Thymus (tissue), 14 donors: ENCODE results near the gene APP. TPM values are rescaled to one million over a fixed set of nuclear protein-coding genes. Genes with fewer than 3 reads are reported as not detected.
A peak's percentile ranks its signal among the peaks of the same experiment; 100 is the strongest.

Source experiments
- DNase-seq, 9 donors: peaks; one replicate each; pipeline ENCODE4 v3.0.0-alpha.2; 2013; ENCODE audit warnings: low spot score in 9 of 9, low read depth in 6 of 9, missing footprints in 1 of 9
- H3K27ac ChIP-seq, 2 donors: one replicate each; pipeline ENCODE4 v1.5.1; 2013; ENCODE audit warnings: control low read depth in 1 of 2, low read depth in 1 of 2, low read length in 1 of 2, mild to moderate bottlenecking in 1 of 2, moderate library complexity in 1 of 2
- H3K27me3 ChIP-seq, 2 donors: one replicate each; pipeline ENCODE4 v1.5.1; 2013; ENCODE audit warnings: low read length in 1 of 2; ENCODE audit not compliant: control insufficient read depth in 2 of 2, insufficient read depth in 1 of 2
- H3K36me3 ChIP-seq, 2 donors: one replicate each; pipeline ENCODE4 v1.5.1; 2013; ENCODE audit warnings: low read length in 1 of 2, mild to moderate bottlenecking in 1 of 2, moderate library complexity in 1 of 2; ENCODE audit not compliant: control insufficient read depth in 2 of 2, insufficient read depth in 2 of 2
- H3K4me1 ChIP-seq, 2 donors: one replicate each; pipeline ENCODE4 v1.5.1; 2013; ENCODE audit warnings: low read length in 2 of 2; ENCODE audit not compliant: control insufficient read depth in 2 of 2, insufficient read depth in 2 of 2
- H3K4me3 ChIP-seq, 2 donors: one replicate each; pipeline ENCODE4 v1.5.1; 2013; ENCODE audit warnings: low read length in 2 of 2, control low read depth in 1 of 2, mild to moderate bottlenecking in 1 of 2
- H3K9me3 ChIP-seq, 2 donors: one replicate each; pipeline ENCODE4 v1.5.1; 2013; ENCODE audit warnings: low read length in 1 of 2, mild to moderate bottlenecking in 1 of 2; ENCODE audit not compliant: control insufficient read depth in 2 of 2, insufficient read depth in 1 of 2
- WGBS: extraction: QIAGEN DNeasy Blood & Tissue Kit; methylation state at CpG from one replicate; pipeline ENCODE4 v1.1.7; 2013; 5-methylcytosine and 5-hydroxymethylcytosine counted together
- long read RNA-seq, 10 donors: transcript quantifications; one replicate each; lab custom pipeline, GENCODE V29; 2026
- polyA plus RNA-seq: library from polyadenylated mRNA; stranded (reverse); fragments of 200-250 nt; gene quantifications from one replicate; pipeline ENCODE4 v1.2.3, GENCODE V29; 2013
- total RNA-seq: library from RNA; stranded (reverse); fragments of 120-200 nt; gene quantifications from one replicate; pipeline ENCODE4 v1.2.4, GENCODE V29; 2013
- donor health status: healthy.

Gene APP
- 110 TPM for total RNA-seq
- 152 TPM for polyA plus RNA-seq
- long read RNA-seq, donor 1, partial matches to known transcripts: 0 of 4 reads
- long read RNA-seq, donor 1, other reads (novel, unspliced or antisense): 0 of 4 reads
- long read RNA-seq, donor 2, transcript APP-201 (18 exons, 3,467 nt): minor isoform, 31 of 90 reads
- long read RNA-seq, donor 2, transcript APP-204 (17 exons, 3,543 nt): major isoform, 38 of 90 reads
- long read RNA-seq, donor 2, partial matches to known transcripts: 18 of 90 reads
- long read RNA-seq, donor 2, other reads (novel, unspliced or antisense): 0 of 90 reads
- long read RNA-seq, donor 3, transcript APP-201 (18 exons, 3,467 nt): major isoform, 21 of 42 reads
- long read RNA-seq, donor 3, transcript APP-204 (17 exons, 3,543 nt): minor isoform, 18 of 42 reads
- long read RNA-seq, donor 3, partial matches to known transcripts: 0 of 42 reads
- long read RNA-seq, donor 3, other reads (novel, unspliced or antisense): 0 of 42 reads
- long read RNA-seq, donor 4, transcript APP-201 (18 exons, 3,467 nt): major isoform, 13 of 27 reads
- long read RNA-seq, donor 4, transcript APP-204 (17 exons, 3,543 nt): minor isoform, 12 of 27 reads
- long read RNA-seq, donor 4, partial matches to known transcripts: 0 of 27 reads
- long read RNA-seq, donor 4, other reads (novel, unspliced or antisense): 0 of 27 reads
- long read RNA-seq, donor 5, transcript APP-204 (17 exons, 3,543 nt): major isoform, 40 of 105 reads
- long read RNA-seq, donor 5, transcript APP-202 (16 exons, 3,355 nt): minor isoform, 5 of 105 reads
- long read RNA-seq, donor 5, transcript APP-201 (18 exons, 3,467 nt): minor isoform, 33 of 105 reads
- long read RNA-seq, donor 5, partial matches to known transcripts: 22 of 105 reads
- long read RNA-seq, donor 5, other reads (novel, unspliced or antisense): 0 of 105 reads
- long read RNA-seq, donor 6, transcript APP-201 (18 exons, 3,467 nt): minor isoform, 11 of 27 reads
- long read RNA-seq, donor 6, transcript APP-204 (17 exons, 3,543 nt): major isoform, 14 of 27 reads
- long read RNA-seq, donor 6, partial matches to known transcripts: 0 of 27 reads
- long read RNA-seq, donor 6, other reads (novel, unspliced or antisense): 0 of 27 reads
- long read RNA-seq, donor 7, transcript APP-201 (18 exons, 3,467 nt): minor isoform, 6 of 24 reads
- long read RNA-seq, donor 7, transcript APP-204 (17 exons, 3,543 nt): major isoform, 10 of 24 reads
- long read RNA-seq, donor 7, partial matches to known transcripts: 6 of 24 reads
- long read RNA-seq, donor 7, other reads (novel, unspliced or antisense): 0 of 24 reads
- long read RNA-seq, donor 8, transcript APP-201 (18 exons, 3,467 nt): minor isoform, 6 of 23 reads
- long read RNA-seq, donor 8, transcript APP-204 (17 exons, 3,543 nt): major isoform, 13 of 23 reads
- long read RNA-seq, donor 8, partial matches to known transcripts: 0 of 23 reads
- long read RNA-seq, donor 8, other reads (novel, unspliced or antisense): 0 of 23 reads
- long read RNA-seq, donor 9, transcript APP-201 (18 exons, 3,467 nt): minor isoform, 5 of 15 reads
- long read RNA-seq, donor 9, transcript APP-204 (17 exons, 3,543 nt): major isoform, 9 of 15 reads
- long read RNA-seq, donor 9, partial matches to known transcripts: 0 of 15 reads
- long read RNA-seq, donor 9, other reads (novel, unspliced or antisense): 0 of 15 reads
- long read RNA-seq, donor 10, transcript APP-201 (18 exons, 3,467 nt): minor isoform, 10 of 35 reads
- long read RNA-seq, donor 10, transcript APP-204 (17 exons, 3,543 nt): major isoform, 17 of 35 reads
- long read RNA-seq, donor 10, partial matches to known transcripts: 5 of 35 reads
- long read RNA-seq, donor 10, other reads (novel, unspliced or antisense): 0 of 35 reads

GRCh38 chr21:26170471-26171257, at the start of gene APP:
APP (minus strand) TSS chr21:26170770; CDS start chr21:26170620, 150 bp downstream.
- Histone ChIP-seq H3K36me3 (no peaks in the 10 kb centered on the region), H3K27ac (peak within 1 kb of the TSS; percentile 82 to 88), H3K9me3 (no peaks in the 10 kb centered on the region), H3K4me1 (peaks cover 4 to 11% of the 10 kb centered on the region in 2 donors), H3K27me3 (peaks cover 2 to 7% of the 10 kb centered on the region in 2 donors), H3K4me3 (peak within 1 kb of the TSS; percentile 81 to 92)
- under 1% methylated on average over 88 of the region's 88 CpGs for WGBS
- peak; percentile 46 to 93 (median 85) for DNase-seq

GRCh38 chr21:26212220-26212619, 41.6 kb upstream of the APP start:
- Histone ChIP-seq H3K9me3 (no peaks in the 10 kb centered on the region), H3K4me1 (no peaks in the 10 kb centered on the region), H3K36me3 (no peaks in the 10 kb centered on the region), H3K27ac (no peak overlapping the region), H3K27me3 (no peaks in the 10 kb centered on the region), H3K4me3 (no peak overlapping the region)
- 90% methylated on average over 9 of the region's 9 CpGs for whole genome bisulfite sequencing
- no peak for DNase-seq

- no peak overlapping the region for H3K4me3 ChIP-seq
- no peak for DNase-seq
- no peaks in the 10 kb centered on the region for H3K4me1 ChIP-seq
- H3K27me3 ChIP-seq: no peaks in the 10 kb centered on the region
- no peaks in the 10 kb centered on the region for H3K9me3 ChIP-seq
- no peaks in the 10 kb centered on the region for H3K36me3 ChIP-seq
- WGBS: 94% methylated on average over 3 of the region's 3 CpGs
- H3K27ac ChIP-seq: no peak overlapping the region
These were observed 40.0 kb upstream of the APP start for GRCh38 chr21:26210614-26211013.

GRCh38 chr21:26207021-26207420, 36.5 kb upstream of the APP start:
- Histone ChIP-seq H3K36me3 (no peaks in the 10 kb centered on the region), H3K27me3 (no peaks in the 10 kb centered on the region), H3K9me3 (no peaks in the 10 kb centered on the region), H3K4me3 (no peak overlapping the region), H3K27ac (no peak overlapping the region), H3K4me1 (no peaks in the 10 kb centered on the region)
- WGBS: 94% methylated on average over 3 of the region's 3 CpGs
- DNase-seq: no peak

GRCh38 chr21:26199456-26199855, 28.9 kb upstream of the APP start:
- Histone ChIP-seq H3K9me3 (no peaks in the 10 kb centered on the region), H3K27ac (no peak overlapping the region), H3K27me3 (no peaks in the 10 kb centered on the region), H3K4me1 (no peaks in the 10 kb centered on the region), H3K4me3 (no peak overlapping the region), H3K36me3 (no peaks in the 10 kb centered on the region)
- no peak for DNase-seq
- WGBS: 93% methylated on average over 4 of the region's 4 CpGs

- H3K27me3 ChIP-seq: no peaks in the 10 kb centered on the region
- H3K36me3 ChIP-seq: no peaks in the 10 kb centered on the region
- no peak overlapping the region for H3K27ac ChIP-seq
- 97% methylated on average over 4 of the region's 4 CpGs for WGBS
- DNase-seq: no peak
- H3K4me1 ChIP-seq: no peaks in the 10 kb centered on the region
- no peaks in the 10 kb centered on the region for H3K9me3 ChIP-seq
- no peak overlapping the region for H3K4me3 ChIP-seq
These were observed 25.1 kb upstream of the APP start for GRCh38 chr21:26195708-26196107.

GRCh38 chr21:26194811-26195251, 24.3 kb upstream of the APP start:
- H3K9me3 ChIP-seq: no peaks in the 10 kb centered on the region
- no peak overlapping the region for H3K27ac ChIP-seq
- H3K36me3 ChIP-seq: no peaks in the 10 kb centered on the region
- no peaks in the 10 kb centered on the region for H3K27me3 ChIP-seq
- no peak for DNase-seq
- no peak overlapping the region for H3K4me3 ChIP-seq
- H3K4me1 ChIP-seq: no peaks in the 10 kb centered on the region
- WGBS: 88% methylated on average over 6 of the region's 6 CpGs
